GM10248 (cell line): ENCODE data around the gene EPAS1.

Experiments
- CTCF ChIA-PET: fragments of 300-600 bp; sonication (Branson Sonifier 250); formaldehyde crosslinking; extraction: SDS; loops from one replicate; lab custom pipeline; 2021; ENCODE audit warnings: antibody characterized with exemption; lab: Yijun Ruan, JAX
- POLR2A ChIA-PET: fragments of 350-650 bp; sonication (Branson Sonifier 250); formaldehyde crosslinking; extraction: SDS; loops from one replicate; lab custom pipeline; 2020; ENCODE audit warnings: antibody characterized with exemption; lab: Yijun Ruan, JAX
- DNase-seq: peaks from one replicate; pipeline ENCODE4 v3.0.0; 2012; ENCODE audit errors: extremely low spot score
- CTCF ChIP-seq: IDR thresholded peaks from 2 replicates; pipeline ENCODE4 v1.5.1; 2012; ENCODE audit warnings: mild to moderate bottlenecking, low read depth; ENCODE audit errors: extremely low read depth, missing control alignments, control extremely low read depth

Gene EPAS1

GRCh38 chr2:46387292-46387691 is 90.1 kb downstream of the EPAS1 start:
- CTCF ChIA-PET, result interaction anchor here (1.5 kb wide), 1 partner anchor 14 kb away, joined by 3 read pairs; no protein-coding TSS in a partner anchor
- POLR2A ChIA-PET, result no interaction called here
- DNase-seq, result no peak
- no peak for TF ChIP-seq CTCF

DNA sequence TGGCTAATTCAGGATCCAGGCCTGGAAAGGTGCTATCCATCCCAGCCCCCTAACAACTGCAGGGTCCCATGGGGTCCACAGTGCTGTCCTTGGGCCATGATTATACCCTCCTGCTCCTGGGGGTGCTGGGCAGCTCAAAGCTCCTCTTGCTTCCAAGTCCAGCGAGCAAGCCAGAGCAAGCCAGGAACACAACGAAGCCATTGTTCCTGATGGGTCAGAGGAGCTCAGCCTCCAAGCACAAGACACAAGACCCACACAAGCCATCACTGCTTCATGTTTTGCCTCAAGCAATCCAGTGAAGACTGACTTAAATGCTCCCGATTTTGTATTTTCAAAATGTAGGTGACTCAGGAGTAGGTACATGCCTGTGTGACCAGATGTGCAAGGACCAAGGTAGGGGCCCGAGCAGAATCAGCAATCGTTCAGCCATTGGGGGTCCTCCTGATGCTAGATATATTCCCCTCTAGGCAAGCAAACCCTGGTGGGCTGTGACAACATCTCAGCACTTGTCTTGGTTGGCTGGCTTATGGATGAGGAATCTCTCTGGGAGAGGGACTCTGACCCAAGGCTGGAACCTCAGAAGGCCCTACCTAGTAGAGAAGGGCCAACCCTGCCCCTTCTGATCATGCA is 90.8 kb downstream of the EPAS1 start:
- no peak for DNase-seq
- ChIA-PET POLR2A (no interaction called here), CTCF (no interaction called here)
- no peak for TF ChIP-seq CTCF

GRCh38 chr2:46388881-46389280 is 91.7 kb downstream of the EPAS1 start:
- DNase-seq, result no peak
- no peak for TF ChIP-seq CTCF
- POLR2A ChIA-PET, result no interaction called here
- CTCF ChIA-PET, result no interaction called here

DNA sequence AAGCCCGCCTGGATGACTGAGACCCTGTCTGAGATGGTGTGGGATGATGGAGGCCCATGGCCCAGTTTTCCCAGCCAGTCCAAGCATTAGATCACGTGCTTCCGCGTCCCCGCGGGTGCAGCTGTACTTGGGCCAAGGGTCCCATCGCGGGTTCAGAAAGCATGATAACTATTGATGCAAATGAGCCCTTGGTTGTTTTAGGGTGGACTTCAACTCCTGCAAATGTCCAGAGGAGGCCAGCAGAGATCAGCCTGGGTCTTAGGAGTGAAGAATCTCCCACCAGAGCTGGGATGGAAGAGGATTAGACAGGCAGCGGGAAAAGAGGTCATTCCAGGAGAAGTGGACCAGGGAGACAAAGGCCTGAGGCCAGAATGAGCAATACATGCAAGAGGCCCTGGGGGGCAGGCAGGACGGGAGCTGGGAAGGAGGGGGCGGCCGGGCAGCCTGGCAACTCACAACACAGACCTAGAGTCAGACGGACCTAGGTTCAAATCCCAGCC is 92.3 kb downstream of the EPAS1 start:
- CTCF ChIA-PET, result interaction anchor here (0.7 to 1.7 kb wide), 4 partner anchors 15 to 71 kb away, joined by 3 to 6 read pairs (median 3); no protein-coding TSS in a partner anchor
- no peak for TF ChIP-seq CTCF
- POLR2A ChIA-PET, result no interaction called here

DNA sequence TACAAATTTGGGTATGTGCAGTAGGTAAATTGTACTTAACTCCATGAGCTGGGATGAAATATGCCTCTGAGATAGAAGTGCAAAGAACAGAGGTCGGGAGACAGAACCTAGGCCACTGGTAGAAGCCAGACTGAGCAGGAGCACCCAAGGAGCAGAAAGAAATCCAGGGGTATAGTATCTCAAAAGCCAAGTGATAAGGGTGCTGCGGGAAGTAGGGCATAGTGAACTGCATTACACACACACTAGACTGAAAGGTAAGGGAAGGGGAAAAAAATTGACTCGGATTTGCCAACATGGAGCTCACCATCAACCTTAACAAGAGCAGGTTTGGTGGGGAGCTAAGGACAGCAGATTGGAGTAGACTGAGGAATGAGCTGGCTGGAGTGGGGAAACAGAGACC is 92.8 kb downstream of the EPAS1 start:
- POLR2A ChIA-PET, result no interaction called here

More for the DNA sequence above, 92.3 kb downstream of the EPAS1 start:
- no peak for DNase-seq

GRCh38 chr2:46390901-46391395 is 93.7 kb downstream of the EPAS1 start:
- no peak for DNase-seq
- ChIA-PET POLR2A (no interaction called here), CTCF (interaction anchor here (1.7 kb wide), 1 partner anchor 17 kb away, joined by 6 read pairs; no protein-coding TSS in a partner anchor)
- no peak for TF ChIP-seq CTCF

More for the DNA sequence above, 92.8 kb downstream of the EPAS1 start:
- no peak for TF ChIP-seq CTCF
- DNase-seq, result no peak
- CTCF ChIA-PET, result interaction anchor here (0.7 to 1.7 kb wide), 4 partner anchors 14 to 71 kb away, joined by 3 to 6 read pairs (median 3); no protein-coding TSS in a partner anchor
